CD8-positive, alpha-beta memory T cell (primary cell): Measurements from ENCODE around the gene PLIN1. TPM values are rescaled to one million over a fixed set of nuclear protein-coding genes. Genes with fewer than 3 reads are reported as not detected.

Experiments
- CTCF ChIA-PET: fragments of 350-600 bp; sonication (Branson Sonifier 250); formaldehyde crosslinking; loops from one replicate; lab custom pipeline; 2021; ENCODE audit warnings: antibody characterized with exemption; lab: Charles Lee
- POLR2A ChIA-PET: fragments of 350-600 bp; sonication (Branson Sonifier 250); formaldehyde crosslinking; loops from one replicate; lab custom pipeline; 2021; ENCODE audit warnings: antibody characterized with exemption; lab: Charles Lee
- DNase-seq, 5 donors: peaks; one replicate each; pipeline versions ENCODE4 v3.0.0 to v3.0.0-alpha.2; 2020 to 2022; ENCODE audit warnings: mixed read lengths in 1 of 5
- H3K27ac ChIP-seq: one replicate; pipeline ENCODE4 v1.7.0; 2013; ENCODE audit warnings: low read depth, mild to moderate bottlenecking, low read length, moderate library complexity
- H3K27me3 ChIP-seq: 2 replicates; pipeline ENCODE4 v1.7.0; 2013; ENCODE audit warnings: low read length, mild to moderate bottlenecking; ENCODE audit not compliant: insufficient read depth, poor library complexity, severe bottlenecking
- H3K36me3 ChIP-seq: 2 replicates; pipeline ENCODE4 v1.7.0; 2013; ENCODE audit warnings: mild to moderate bottlenecking, low read length, moderate library complexity; ENCODE audit not compliant: insufficient read depth
- H3K4me1 ChIP-seq: 2 replicates; pipeline ENCODE4 v1.7.0; 2013; ENCODE audit warnings: mild to moderate bottlenecking, low read length, moderate library complexity; ENCODE audit not compliant: insufficient read depth
- H3K4me3 ChIP-seq: 2 replicates; pipeline ENCODE4 v1.7.0; 2013; ENCODE audit warnings: mild to moderate bottlenecking, low read length
- H3K9me3 ChIP-seq: 2 replicates; pipeline ENCODE4 v1.7.0; 2013; ENCODE audit warnings: mild to moderate bottlenecking, low read length
- H3K27ac Mint-ChIP-seq, 8 donors: one replicate each; pipeline ENCODE4 v1.8.0; 2020 to 2021; ENCODE audit warnings: mixed read lengths in 8 of 8, mild to moderate bottlenecking in 6 of 8, inconsistent platforms in 3 of 8, moderate library complexity in 3 of 8
- H3K27me3 Mint-ChIP-seq, 2 donors: one replicate each; pipeline ENCODE4 v1.8.0; 2020 to 2021; ENCODE audit warnings: mixed read lengths in 2 of 2, mild to moderate bottlenecking in 1 of 2, moderate library complexity in 1 of 2
- H3K36me3 Mint-ChIP-seq, 3 donors: one replicate each; pipeline ENCODE4 v1.8.0; 2020 to 2021; ENCODE audit warnings: mixed read lengths in 3 of 3, inconsistent platforms in 1 of 3, mild to moderate bottlenecking in 1 of 3
- H3K4me1 Mint-ChIP-seq, 3 donors: one replicate each; pipeline ENCODE4 v1.8.0; 2020 to 2021; ENCODE audit warnings: mixed read lengths in 3 of 3, inconsistent platforms in 1 of 3, mild to moderate bottlenecking in 1 of 3
- H3K4me3 Mint-ChIP-seq, 7 donors: one replicate each; pipeline ENCODE4 v1.8.0; 2020 to 2021; ENCODE audit warnings: mixed read lengths in 7 of 7, mild to moderate bottlenecking in 6 of 7, moderate library complexity in 4 of 7, inconsistent platforms in 2 of 7
- H3K9me3 Mint-ChIP-seq, 5 donors: one replicate each; pipeline ENCODE4 v1.8.0; 2020 to 2022; ENCODE audit warnings: mixed read lengths in 5 of 5, mild to moderate bottlenecking in 3 of 5, moderate library complexity in 2 of 5, inconsistent platforms in 1 of 5
- polyA plus RNA-seq: library from polyadenylated mRNA; unstranded; fragments of 300-500 nt; fragmentation: Illumina TruSeq; gene quantifications from one replicate; pipeline ENCODE4 v1.2.3, GENCODE V29; 2021
- total RNA-seq, 2 experiments: library from RNA; stranded (reverse); gene quantifications; one replicate each; pipeline ENCODE4 v1.2.3, GENCODE V29; 2021

PLIN1 gene
- total and polyA plus RNA-seq, 3 experiments from 2014 or later, result 0.35 to 0.50 TPM; not detected in 1

DNA sequence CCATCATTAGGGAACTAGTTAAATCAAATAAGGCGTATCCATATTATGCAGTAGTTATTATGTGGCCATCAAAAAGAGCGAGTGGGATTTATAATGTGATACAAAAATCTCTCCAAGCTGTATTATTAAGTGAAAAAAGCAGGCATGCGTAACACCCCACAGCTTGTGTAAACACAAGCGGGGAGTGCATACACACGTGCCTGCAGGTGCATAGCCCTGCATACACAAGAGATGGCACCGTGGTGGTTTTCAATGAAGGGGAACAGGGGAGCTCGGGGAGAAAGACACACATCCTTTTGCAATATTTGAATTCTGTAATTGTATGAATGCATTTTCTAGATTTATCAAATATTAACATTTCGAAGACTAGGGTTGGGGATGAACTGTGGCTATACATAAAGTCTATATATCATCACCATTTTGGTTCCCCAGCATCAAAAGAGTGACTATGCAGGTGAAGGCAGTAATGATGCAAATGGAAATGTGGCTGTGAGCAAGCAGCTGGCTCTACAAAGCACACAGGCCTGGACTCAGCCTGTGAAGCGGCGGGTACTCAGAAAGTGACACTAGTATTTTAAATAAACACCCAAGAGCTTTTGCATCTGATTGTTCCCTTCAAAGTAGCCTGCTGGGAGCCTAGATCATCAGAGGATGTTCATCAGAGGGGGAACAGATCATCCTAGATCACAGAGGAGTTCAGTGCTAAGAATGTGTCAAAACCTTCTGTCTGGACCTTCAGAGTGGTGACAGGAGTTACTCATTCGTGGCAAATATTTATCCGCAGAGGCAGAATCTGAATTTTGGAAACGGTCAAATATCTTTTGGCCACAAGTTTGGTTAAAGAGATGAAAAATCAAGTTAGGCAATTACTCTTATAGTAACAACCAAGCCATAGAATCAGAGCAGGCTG lies 14.5 kb downstream of the PLIN1 start:
- ChIA-PET CTCF (no interaction called here), POLR2A (no interaction called here)
- no peaks in the 10 kb centered on the region for H3K9me3 Mint-ChIP-seq
- Histone ChIP-seq H3K4me1 (no peaks in the 10 kb centered on the region), H3K4me3 (no peak overlapping the region), H3K9me3 (no peaks in the 10 kb centered on the region), H3K27me3 (no peaks in the 10 kb centered on the region), H3K36me3 (no peaks in the 10 kb centered on the region), H3K27ac (no peak overlapping the region)
- H3K27me3 Mint-ChIP-seq, result peaks cover 8 to 47% of the 10 kb centered on the region in 2 donors
- H3K36me3 Mint-ChIP-seq, result no peaks in the 10 kb centered on the region
- no peak overlapping the region for H3K27ac Mint-ChIP-seq
- no peak for DNase-seq
- H3K4me1 Mint-ChIP-seq, result peaks cover 0 to 5% (median 5%) of the 10 kb centered on the region in 3 donors
- peak overlapping the region in 4 of 7 donors; percentile 20 to 48 (median 40) for H3K4me3 Mint-ChIP-seq

DNA sequence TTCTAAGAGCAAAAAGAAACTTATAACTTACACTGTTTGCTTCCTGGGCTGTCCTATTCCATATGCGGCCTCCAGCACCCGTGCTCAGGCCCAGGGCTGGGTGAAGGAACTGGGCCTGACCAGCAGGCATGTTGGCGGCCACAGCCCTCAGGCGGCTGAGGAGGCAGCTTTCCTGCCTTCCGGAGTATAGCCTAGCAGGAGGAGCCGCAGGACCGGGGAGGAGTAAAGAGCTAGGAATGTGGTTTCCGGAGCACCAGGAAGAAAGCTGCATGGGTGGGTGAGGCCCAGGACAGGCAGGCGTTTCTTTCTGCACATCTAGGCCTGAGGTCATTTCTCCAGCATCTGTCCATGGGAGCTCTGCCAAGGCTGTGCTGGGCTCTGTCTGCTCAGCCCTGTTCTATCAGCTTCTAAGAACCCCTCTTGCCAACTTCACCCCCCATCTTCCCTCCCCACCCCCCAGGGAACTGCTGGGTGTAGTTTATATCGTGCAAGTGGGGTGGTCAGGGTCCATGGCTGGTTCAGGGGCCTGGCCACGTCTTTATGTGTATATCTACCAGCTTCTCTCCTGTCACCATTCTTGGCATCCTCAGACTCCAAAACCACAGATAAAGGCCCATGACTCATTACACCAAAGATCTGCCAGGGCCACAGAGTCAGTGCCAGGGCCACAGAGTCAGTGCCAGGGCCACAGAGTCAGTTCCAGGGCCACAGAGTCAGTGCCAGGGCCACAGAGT lies 16.1 kb downstream of the PLIN1 start:
- Mint-ChIP-seq H3K4me1 (peaks cover 0 to 5% (median 5%) of the 10 kb centered on the region in 3 donors), H3K27me3 (peaks cover 11 to 42% of the 10 kb centered on the region in 2 donors), H3K4me3 (no peak overlapping the region), H3K9me3 (no peaks in the 10 kb centered on the region), H3K27ac (no peak overlapping the region), H3K36me3 (no peaks in the 10 kb centered on the region)
- DNase-seq, result no peak
- Histone ChIP-seq H3K27ac (no peak overlapping the region), H3K36me3 (no peaks in the 10 kb centered on the region), H3K27me3 (no peaks in the 10 kb centered on the region), H3K9me3 (no peaks in the 10 kb centered on the region), H3K4me3 (no peak overlapping the region), H3K4me1 (no peaks in the 10 kb centered on the region)
- POLR2A ChIA-PET, result no interaction called here
- CTCF ChIA-PET, result no interaction called here

DNA sequence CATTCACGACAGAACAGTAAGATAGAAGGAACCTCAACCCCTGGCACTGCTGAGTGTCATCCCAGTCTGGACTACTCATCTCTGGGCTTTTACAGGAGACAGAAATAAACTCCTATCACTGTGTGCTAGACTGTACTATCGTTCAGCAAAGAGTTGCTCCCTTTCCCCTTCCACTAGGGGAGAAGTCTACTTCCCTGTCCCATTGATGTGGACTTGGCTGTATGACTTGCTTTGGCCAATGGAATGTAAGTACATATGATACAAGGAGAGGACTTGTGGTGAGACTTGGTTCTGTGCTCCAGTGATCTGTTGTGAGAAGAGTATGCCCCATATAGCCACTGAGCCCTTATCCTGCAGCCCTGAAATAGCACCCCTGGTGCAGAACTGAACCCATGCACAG lies 18.6 kb downstream of the PLIN1 start:
- Mint-ChIP-seq H3K4me3 (no peak overlapping the region), H3K4me1 (peaks cover 4 to 10% (median 9%) of the 10 kb centered on the region in 3 donors), H3K27ac (no peak overlapping the region), H3K36me3 (no peaks in the 10 kb centered on the region), H3K9me3 (no peaks in the 10 kb centered on the region), H3K27me3 (peaks cover 25 to 48% of the 10 kb centered on the region in 2 donors)
- POLR2A ChIA-PET, result no interaction called here
- CTCF ChIA-PET, result no interaction called here
- Histone ChIP-seq H3K4me1 (no peaks in the 10 kb centered on the region), H3K27ac (no peak overlapping the region), H3K9me3 (no peaks in the 10 kb centered on the region), H3K36me3 (no peaks in the 10 kb centered on the region), H3K27me3 (no peaks in the 10 kb centered on the region), H3K4me3 (no peak overlapping the region)
- no peak for DNase-seq

DNA sequence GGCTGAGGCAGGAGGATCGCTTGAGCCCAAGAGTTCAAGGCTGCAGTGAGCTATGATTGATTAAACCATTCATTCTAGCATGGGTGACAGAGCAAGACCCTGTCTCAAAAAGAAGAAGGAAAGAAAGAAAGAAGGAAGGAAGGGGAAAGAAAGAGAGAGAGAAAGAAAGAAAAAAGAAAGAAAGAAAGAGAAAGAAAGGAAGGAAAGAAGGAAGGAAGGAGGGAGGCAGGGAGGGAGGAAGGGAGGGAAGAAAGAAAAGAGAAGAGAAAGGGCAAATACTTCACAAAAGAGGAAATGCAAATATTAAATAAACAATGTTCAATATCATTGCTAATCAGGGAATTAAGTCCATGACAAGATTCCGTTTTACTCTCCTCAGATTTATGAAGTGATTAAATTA lies 19.9 kb downstream of the PLIN1 start:
- Histone ChIP-seq H3K27ac (no peak overlapping the region), H3K4me3 (no peak overlapping the region), H3K9me3 (no peaks in the 10 kb centered on the region), H3K27me3 (peaks cover 4% of the 10 kb centered on the region), H3K4me1 (no peaks in the 10 kb centered on the region), H3K36me3 (no peaks in the 10 kb centered on the region)
- ChIA-PET POLR2A (no interaction called here), CTCF (no interaction called here)
- Mint-ChIP-seq H3K4me1 (peaks cover 8 to 11% (median 11%) of the 10 kb centered on the region in 3 donors), H3K27me3 (peaks cover 31 to 45% of the 10 kb centered on the region in 2 donors), H3K36me3 (no peaks in the 10 kb centered on the region), H3K27ac (peak overlapping the region in 1 of 8 donors; percentile 85), H3K4me3 (no peak overlapping the region), H3K9me3 (no peaks in the 10 kb centered on the region)
- DNase-seq, result no peak

DNA sequence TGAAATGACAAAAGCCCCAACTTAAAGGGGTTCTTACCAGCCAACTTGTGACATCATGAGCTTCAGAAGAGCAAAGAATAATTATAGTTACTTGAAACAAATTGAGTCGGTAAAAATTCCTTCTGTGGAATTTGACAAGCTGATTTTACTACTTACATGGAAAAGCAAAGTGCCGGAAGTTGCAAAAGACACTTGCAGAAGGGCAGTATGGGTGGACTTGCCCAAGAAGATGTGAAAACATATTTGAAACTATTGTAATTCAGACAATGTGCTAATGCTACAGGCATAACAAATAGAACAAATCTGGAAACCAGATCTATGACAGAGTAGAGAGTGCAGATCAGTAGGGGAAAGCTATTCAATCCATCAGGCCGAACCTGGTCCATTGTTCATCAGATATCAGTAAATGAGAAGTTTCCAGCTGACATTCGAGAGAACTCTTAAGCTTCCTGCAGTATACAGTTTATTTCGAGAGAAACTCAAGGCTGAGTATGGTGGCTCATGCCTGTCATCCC lies 21.4 kb downstream of the PLIN1 start:
- peaks cover 37 to 51% of the 10 kb centered on the region in 2 donors for H3K27me3 Mint-ChIP-seq
- H3K27me3 ChIP-seq, result peaks cover 4% of the 10 kb centered on the region
- CTCF ChIA-PET, result no interaction called here
- no peak for DNase-seq
- H3K4me1 Mint-ChIP-seq, result peaks cover 10 to 12% (median 12%) of the 10 kb centered on the region in 3 donors
- no peaks in the 10 kb centered on the region for H3K9me3 Mint-ChIP-seq
- no peaks in the 10 kb centered on the region for H3K9me3 ChIP-seq
- no peaks in the 10 kb centered on the region for H3K36me3 Mint-ChIP-seq
- no peaks in the 10 kb centered on the region for H3K4me1 ChIP-seq
- H3K4me3 Mint-ChIP-seq, result no peak overlapping the region
- H3K27ac ChIP-seq, result no peak overlapping the region
- H3K27ac Mint-ChIP-seq, result no peak overlapping the region
- H3K36me3 ChIP-seq, result no peaks in the 10 kb centered on the region
- no peak overlapping the region for H3K4me3 ChIP-seq
- POLR2A ChIA-PET, result no interaction called here

DNA sequence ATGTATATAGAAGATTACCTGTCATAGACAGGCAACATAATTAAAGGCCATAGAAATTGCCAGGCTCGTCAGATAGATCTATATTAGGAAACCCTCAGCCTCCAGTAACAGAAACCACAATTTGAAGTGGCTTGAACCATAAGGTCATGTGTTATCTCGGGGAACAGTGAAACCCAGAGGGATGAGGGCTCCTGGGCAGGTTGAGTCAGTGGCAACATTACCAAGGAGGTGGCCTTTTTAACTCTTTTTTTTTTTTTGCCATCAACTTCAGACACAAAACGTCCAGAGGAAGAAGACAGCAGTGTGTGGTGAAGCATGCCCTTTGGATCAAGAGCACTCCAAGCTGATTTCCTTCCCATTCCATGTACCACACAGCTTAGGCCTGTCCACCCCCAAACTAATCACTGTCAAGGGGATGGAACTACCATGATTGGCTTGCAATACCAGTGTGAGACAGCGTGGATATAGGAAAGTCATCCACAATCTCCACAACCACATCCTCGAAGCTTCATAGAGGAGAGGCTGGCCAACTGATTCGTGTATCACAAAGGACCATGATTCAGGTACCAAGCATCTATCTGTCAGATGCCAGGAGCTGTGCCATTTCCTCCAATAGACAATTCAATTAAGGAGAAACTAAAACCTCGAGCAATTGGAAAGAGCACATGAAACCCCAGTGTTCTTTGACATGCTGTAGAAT lies 22.9 kb downstream of the PLIN1 start:
- no peak overlapping the region for H3K4me3 ChIP-seq
- no peak overlapping the region for H3K27ac ChIP-seq
- H3K4me3 Mint-ChIP-seq, result peak overlapping the region; percentile 44 to 88 (median 71)
- H3K27me3 ChIP-seq, result peaks cover 4% of the 10 kb centered on the region
- POLR2A ChIA-PET, result no interaction called here
- H3K4me1 ChIP-seq, result no peaks in the 10 kb centered on the region
- H3K36me3 Mint-ChIP-seq, result no peaks in the 10 kb centered on the region
- no peaks in the 10 kb centered on the region for H3K9me3 ChIP-seq
- H3K27me3 Mint-ChIP-seq, result peaks cover 39 to 55% of the 10 kb centered on the region in 2 donors
- CTCF ChIA-PET, result no interaction called here
- no peaks in the 10 kb centered on the region for H3K9me3 Mint-ChIP-seq
- DNase-seq, result no peak
- H3K27ac Mint-ChIP-seq, result no peak overlapping the region
- peaks cover 10 to 12% (median 12%) of the 10 kb centered on the region in 3 donors for H3K4me1 Mint-ChIP-seq
- no peaks in the 10 kb centered on the region for H3K36me3 ChIP-seq

DNA sequence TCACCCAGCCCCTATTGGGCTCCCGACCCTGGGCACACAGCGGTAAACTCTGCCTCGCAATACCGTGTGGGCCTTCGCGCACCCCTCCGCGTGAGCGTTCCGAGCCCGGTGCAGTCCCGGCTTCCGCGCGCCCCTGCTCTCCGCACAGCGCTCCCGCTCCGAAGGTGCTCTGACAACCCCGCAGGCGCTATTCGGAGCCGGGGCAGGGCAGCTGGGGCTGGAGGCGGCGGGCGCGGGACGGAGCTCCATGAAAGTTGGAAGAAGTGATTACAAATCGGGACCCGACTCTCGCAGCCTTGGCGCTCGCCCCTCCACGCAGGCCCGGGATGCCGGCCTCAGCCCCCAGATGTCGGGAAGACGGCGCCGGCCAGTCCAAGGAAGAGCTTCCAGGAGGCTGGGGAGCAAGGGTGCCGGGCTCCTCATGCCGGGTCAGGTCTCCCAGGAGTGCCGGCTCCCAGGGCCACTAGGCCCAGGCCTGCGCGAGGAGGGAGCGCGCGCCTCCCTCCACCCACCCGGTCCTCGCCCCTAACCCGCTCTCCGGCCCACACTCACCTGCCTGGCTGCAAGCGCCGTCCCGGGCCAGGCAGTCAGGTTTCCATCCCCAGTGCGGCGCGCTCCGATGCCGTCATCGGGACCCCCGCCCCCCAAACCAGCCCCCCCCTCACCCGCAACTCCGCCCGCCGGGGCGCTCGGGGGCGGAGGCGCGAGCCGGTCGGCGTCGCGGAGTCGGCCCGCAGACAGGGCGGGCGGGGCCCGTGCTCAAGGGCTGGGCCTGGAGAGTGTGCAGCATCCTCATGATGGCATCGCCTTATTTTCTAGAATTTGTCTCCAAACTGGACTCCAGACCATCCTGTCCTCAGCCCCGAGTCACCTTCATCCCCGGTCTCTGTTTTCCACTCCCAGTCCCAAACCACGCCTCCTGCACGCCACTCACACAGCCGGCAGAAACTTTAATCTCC lies 24.0 kb downstream of the PLIN1 start, which contains the start of gene KIF7:
Gene KIF7 (minus strand): TSS at position 621 of the 959 bp plus-strand sequence. CDS start 2,537 bp downstream, outside the sequence.
- CTCF ChIA-PET, result no interaction called here

More for the DNA sequence above, 24.0 kb downstream of the PLIN1 start, which contains the start of gene KIF7:
- POLR2A ChIA-PET, result no interaction called here
- Histone ChIP-seq H3K27me3 (peaks cover 4% of the 10 kb centered on the region), H3K4me1 (no peaks in the 10 kb centered on the region), H3K27ac (no peak within 1 kb of the TSS), H3K4me3 (no peak within 1 kb of the TSS), H3K36me3 (no peaks in the 10 kb centered on the region), H3K9me3 (no peaks in the 10 kb centered on the region)
- Mint-ChIP-seq H3K36me3 (no peaks in the 10 kb centered on the region), H3K27ac (no peak within 1 kb of the TSS), H3K4me1 (peaks cover 10 to 12% (median 12%) of the 10 kb centered on the region in 3 donors), H3K4me3 (peak within 1 kb of the TSS; percentile 44 to 88 (median 71)), H3K9me3 (no peaks in the 10 kb centered on the region), H3K27me3 (peaks cover 38 to 47% of the 10 kb centered on the region in 2 donors)
- DNase-seq, result peak in 1 of 5 donors; percentile 31
